SK-N-MC (cell line): Measurements from ENCODE around the gene SPEF1.

Source experiments
- DNase-seq: peaks from one replicate; pipeline ENCODE4 v3.0.0-alpha.2; 2011; ENCODE audit warnings: low read depth, low spot score
- H3K27ac ChIP-seq: fragments of 200-600 bp; sonication (generic); 2 replicates; pipeline ENCODE4 v1.5.1; 2016; ENCODE audit warnings: mixed run types
- H3K36me3 ChIP-seq: fragments of 200-600 bp; sonication (generic); 2 replicates; pipeline ENCODE4 v1.6.1; 2017; ENCODE audit warnings: antibody characterized with exemption, low read length, mixed read lengths; ENCODE audit not compliant: insufficient read depth
- H3K4me3 ChIP-seq: fragments of 200-600 bp; sonication (generic); 2 replicates; pipeline ENCODE4 v1.5.1; 2016
- H3K9ac ChIP-seq: fragments of 200-600 bp; sonication (generic); 2 replicates; pipeline ENCODE4 v1.8.0; 2017; ENCODE audit warnings: mixed run types, mixed read lengths; ENCODE audit not compliant: insufficient read length
- H3K9me3 ChIP-seq: fragments of 200-600 bp; sonication (generic); 2 replicates; pipeline ENCODE4 v1.6.1; 2017; ENCODE audit warnings: low read depth, mild to moderate bottlenecking, antibody characterized with exemption, low read length, moderate library complexity, mixed read lengths
- EZH2 ChIP-seq: fragments of 200-600 bp; sonication (generic); IDR thresholded peaks from one replicate; pipeline ENCODE4 v1.6.1; 2017; ENCODE audit warnings: antibody characterized with exemption
- FOXP2 ChIP-seq: optimal IDR thresholded peaks from 2 replicates; pipeline ENCODE3; 2011; ENCODE audit warnings: mild to moderate bottlenecking, moderate library complexity; ENCODE audit not compliant: insufficient read depth; ENCODE audit errors: extremely low read length, control extremely low read depth
- POLR2AphosphoS5 ChIP-seq: IDR thresholded peaks from 2 replicates; pipeline ENCODE4 v1.6.1; 2012; ENCODE audit warnings: mild to moderate bottlenecking, low read depth, low read length, borderline replicate concordance

SPEF1 gene

GRCh38 chr20:3768342-3769130 is 12.7 kb downstream of the SPEF1 start:
- Histone ChIP-seq H3K27ac (peak overlapping the region; percentile 61; the same call in 1 of the 2 replicates), H3K36me3 (no peaks in the 10 kb centered on the region), H3K4me3 (peak overlapping the region; percentile 97), H3K9me3 (no peaks in the 10 kb centered on the region), H3K9ac (peak overlapping the region; percentile 80)
- no peak for TF ChIP-seq POLR2AphosphoS5
- no peak for DNase-seq

GRCh38 chr20:3767427-3768341 is 13.6 kb downstream of the SPEF1 start, which contains the start of gene ADISSP:
TSS of gene ADISSP (minus strand) at chr20:3767753. CDS start at chr20:3760100, 7,653 bp downstream.
- peak within 1 kb of the TSS; percentile 61; the same call in 1 of the 2 replicates for H3K27ac ChIP-seq
- TF ChIP-seq POLR2AphosphoS5 (peak; percentile 87), EZH2 (no peak), FOXP2 (no peak)
- H3K4me3 ChIP-seq: peak within 1 kb of the TSS; percentile 97
- H3K9ac ChIP-seq: peak within 1 kb of the TSS; percentile 86
- H3K9me3 ChIP-seq: no peaks in the 10 kb centered on the region
- H3K36me3 ChIP-seq: no peaks in the 10 kb centered on the region
- DNase-seq: no peak

DNA sequence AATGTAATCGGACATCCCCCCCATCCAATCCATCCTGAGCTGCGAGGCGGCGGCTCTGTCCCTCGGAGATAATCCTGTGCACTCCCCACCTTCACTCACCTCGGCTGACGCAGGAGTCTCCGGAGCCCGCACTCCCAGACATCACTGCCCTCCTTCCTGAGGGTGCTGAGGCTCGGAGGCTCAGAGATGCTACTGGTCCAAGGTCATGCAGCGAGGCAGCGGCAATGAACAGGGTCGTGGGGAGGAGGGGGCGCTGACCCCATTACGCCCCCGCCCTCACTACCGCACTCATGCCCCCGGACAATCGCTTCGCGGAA is 14.2 kb downstream of the SPEF1 start:
- H3K27ac ChIP-seq: no peak overlapping the region
- peak overlapping the region; percentile 97 for H3K4me3 ChIP-seq
- DNase-seq: no peak
- H3K9me3 ChIP-seq: no peaks in the 10 kb centered on the region
- no peaks in the 10 kb centered on the region; the same call in 1 of the 2 replicates for H3K36me3 ChIP-seq
- TF ChIP-seq POLR2AphosphoS5: no peak
- no peak for TF ChIP-seq FOXP2
- TF ChIP-seq EZH2: no peak
- H3K9ac ChIP-seq: peak overlapping the region; percentile 86

DNA sequence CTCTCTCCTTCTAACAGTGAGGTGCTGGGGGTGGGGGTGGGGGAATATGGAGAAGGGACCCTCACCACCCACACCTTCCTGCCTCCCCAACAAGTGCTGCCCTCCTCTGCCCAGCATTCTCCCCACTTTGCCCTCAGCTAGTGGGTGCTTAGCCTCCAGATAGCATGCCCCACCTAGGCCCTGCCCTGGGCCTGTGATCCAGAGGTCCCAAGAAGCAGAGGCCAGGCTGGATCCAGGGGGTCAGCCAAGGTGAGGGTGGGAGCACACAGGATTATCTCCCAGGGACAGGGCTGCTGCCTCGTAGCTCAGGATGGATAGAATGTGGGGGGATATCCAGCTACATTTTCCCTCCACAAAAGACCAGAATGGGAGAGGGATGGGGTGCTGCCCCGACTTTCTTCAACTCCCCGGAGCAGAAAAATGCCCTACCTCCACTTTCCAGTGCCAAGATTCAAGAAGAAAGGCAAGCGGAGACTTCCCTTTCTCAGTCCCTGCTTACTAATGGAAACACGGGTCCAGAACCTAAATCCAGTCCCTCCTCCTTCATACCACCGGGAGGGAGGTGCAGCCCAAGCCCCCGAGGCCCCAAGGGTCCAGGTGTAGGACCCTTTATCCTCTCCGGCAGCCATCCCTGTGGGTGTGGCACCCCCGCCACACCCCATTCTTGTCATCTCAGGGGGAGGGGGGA is 14.7 kb downstream of the SPEF1 start:
- H3K4me3 ChIP-seq: peak overlapping the region; percentile 97
- no peaks in the 10 kb centered on the region for H3K9me3 ChIP-seq
- no peak overlapping the region for H3K27ac ChIP-seq
- peak overlapping the region; percentile 86 for H3K9ac ChIP-seq
- peaks cover 4% of the 10 kb centered on the region; the same call in 1 of the 2 replicates for H3K36me3 ChIP-seq
- TF ChIP-seq EZH2: no peak
- no peak for TF ChIP-seq POLR2AphosphoS5
- no peak for TF ChIP-seq FOXP2
- no peak for DNase-seq

- no peak overlapping the region for H3K27ac ChIP-seq
- DNase-seq: no peak
- no peaks in the 10 kb centered on the region for H3K9me3 ChIP-seq
- TF ChIP-seq FOXP2 (no peak), EZH2 (no peak), POLR2AphosphoS5 (no peak)
- peaks cover 5% of the 10 kb centered on the region; the same call in 1 of the 2 replicates for H3K36me3 ChIP-seq
- peak overlapping the region; percentile 86 for H3K9ac ChIP-seq
- peak overlapping the region; percentile 97; the same call in 1 of the 2 replicates for H3K4me3 ChIP-seq
Observed at GRCh38 chr20:3765171-3765882, 15.9 kb downstream of the SPEF1 start.

- H3K36me3 ChIP-seq: peaks cover 5% of the 10 kb centered on the region; the same call in 1 of the 2 replicates
- no peaks in the 10 kb centered on the region for H3K9me3 ChIP-seq
- no peak overlapping the region for H3K4me3 ChIP-seq
- DNase-seq: no peak
- H3K27ac ChIP-seq: no peak overlapping the region
- no peak overlapping the region for H3K9ac ChIP-seq
- TF ChIP-seq EZH2: no peak
- no peak for TF ChIP-seq FOXP2
- TF ChIP-seq POLR2AphosphoS5: no peak
Observed at GRCh38 chr20:3764659-3765058, 16.6 kb downstream of the SPEF1 start.

GRCh38 chr20:3763671-3764601 is 17.3 kb downstream of the SPEF1 start:
- H3K27ac ChIP-seq: no peak overlapping the region
- no peaks in the 10 kb centered on the region for H3K9me3 ChIP-seq
- no peak for DNase-seq
- H3K36me3 ChIP-seq: peaks cover 6% of the 10 kb centered on the region; the same call in 1 of the 2 replicates
- TF ChIP-seq POLR2AphosphoS5 (no peak), FOXP2 (no peak), EZH2 (no peak)
- no peak overlapping the region for H3K9ac ChIP-seq
- H3K4me3 ChIP-seq: no peak overlapping the region
